Transverse colon (tissue), 4 donors: ENCODE measurements around the gene NFATC2IP. TPM values are rescaled to one million over a fixed set of nuclear protein-coding genes. Genes with fewer than 3 reads are reported as not detected.

Experiments
- DNase-seq: peaks from one replicate; pipeline ENCODE4 v3.0.0-alpha.2; 2019
- H3K27ac ChIP-seq, 4 donors: fragments of 200-600 bp; sonication (generic); 2 replicates each; pipeline ENCODE4 v1.5.1; 2016 to 2018; ENCODE audit warnings: inconsistent platforms in 4 of 4
- H3K27me3 ChIP-seq: fragments of 200-600 bp; sonication (generic); 2 replicates; pipeline ENCODE4 v1.5.1; 2017; ENCODE audit warnings: inconsistent platforms
- H3K36me3 ChIP-seq, 4 donors: fragments of 200-600 bp; sonication (generic); 2 replicates each; pipeline ENCODE4 v1.5.1; 2017 to 2019; ENCODE audit warnings: inconsistent platforms in 4 of 4
- H3K4me1 ChIP-seq, 4 donors: fragments of 200-600 bp; sonication (generic); 2 replicates each; pipeline ENCODE4 v1.5.1; 2017 to 2020; ENCODE audit warnings: inconsistent platforms in 4 of 4
- H3K4me3 ChIP-seq, 4 donors: fragments of 200-600 bp; sonication (generic); 1 replicate in 1 of 4; 2 replicates in 3 of 4; pipeline versions ENCODE4 v1.5.1 to v1.6.1; 2017 to 2019; ENCODE audit warnings: inconsistent platforms in 4 of 4
- H3K9me3 ChIP-seq, 2 donors: fragments of 200-600 bp; sonication (generic); 2 replicates each; pipeline ENCODE4 v1.5.1; 2017 to 2019; ENCODE audit warnings: inconsistent platforms in 2 of 2
- CTCF ChIP-seq, 5 experiments: fragments of 200-600 bp in 3 of 5; fragments of 450-650 bp in 2 of 5; sonication (generic) in 3 of 5; IDR thresholded peaks; 1 replicate in 2 of 5; 2 replicates in 3 of 5; pipeline ENCODE4 v1.5.1; 2016 to 2017; ENCODE audit warnings: antibody characterized with exemption in 5 of 5, inconsistent platforms in 3 of 5, mild to moderate bottlenecking in 2 of 5, moderate library complexity in 1 of 5
- EP300 ChIP-seq: sonication (generic); formaldehyde crosslinking; IDR thresholded peaks from one replicate; pipeline ENCODE4 v1.6.1; 2017; ENCODE audit warnings: antibody characterized with exemption, low read depth
- POLR2A ChIP-seq: fragments of 450-650 bp; IDR thresholded peaks from one replicate; pipeline ENCODE4 v1.6.1; 2016; ENCODE audit warnings: antibody characterized with exemption, mild to moderate bottlenecking, moderate library complexity
- POLR2AphosphoS5 ChIP-seq, 3 donors: sonication (generic); formaldehyde crosslinking; IDR thresholded peaks; one replicate each; pipeline ENCODE4 v1.6.1; 2016; ENCODE audit warnings: antibody characterized with exemption in 3 of 3
- WGBS, 2 donors: methylation state at CpG; one replicate each; pipeline ENCODE4 v1.1.5; 2018; ENCODE audit warnings: low coverage in 1 of 2; 5-methylcytosine and 5-hydroxymethylcytosine counted together
- in situ Hi-C, 4 donors: fragments of 200-750 bp; cut with MboI; loops; one replicate each; pipeline versions ENCODE4 v1.15.0 to v1.15.1; 2017; ENCODE audit warnings: low sequenced_read_pairs in 3 of 4, low pct_ligation_motif_present in 1 of 4, low pct_unique_long_range_greater_than_20kb in 1 of 4
- intact Hi-C: fragments of 100-400 bp; cut with DNase I; formaldehyde crosslinking; loops from one replicate; pipeline ENCODE4 v1.15.1; 2023; ENCODE audit warnings: low total_unique reads
- total RNA-seq, 4 donors: library from RNA; depleted of rRNA; stranded (reverse); fragments of >200 nt; gene quantifications; one replicate each; pipeline ENCODE4 v1.1.0, GENCODE V29; 2016

The NFATC2IP gene
- total RNA-seq, 4 donors from 2014 or later, result 59.1 to 89.4 (median 70.2) TPM

- no peaks in the 10 kb centered on the region for H3K27me3 ChIP-seq
- no peak for DNase-seq
- no peak overlapping the region for H3K27ac ChIP-seq
- H3K4me3 ChIP-seq, result no peak overlapping the region
- TF ChIP-seq CTCF (IDR thresholded peaks at IDR 0.05) (no peak), EP300 (no peak), POLR2A (no peak), POLR2AphosphoS5 (IDR thresholded peaks at IDR 0.05) (no peak)
- no peaks in the 10 kb centered on the region for H3K9me3 ChIP-seq
- in situ Hi-C loops, result no loop called here
- 73 to 100% methylated on average over 1 to 8 of the region's 8 CpGs for WGBS, 2 donors
- peaks cover 0 to 12% (median 4%) of the 10 kb centered on the region in 4 donors for H3K36me3 ChIP-seq
- intact Hi-C loops, result no loop called here
- no peaks in the 10 kb centered on the region for H3K4me1 ChIP-seq
Measured at GRCh38 chr16:28991687-28992086, 41.0 kb downstream of the NFATC2IP start.

GRCh38 chr16:28992496-28992895 is 41.8 kb downstream of the NFATC2IP start:
- Histone ChIP-seq H3K4me1 (no peaks in the 10 kb centered on the region), H3K9me3 (no peaks in the 10 kb centered on the region), H3K27me3 (no peaks in the 10 kb centered on the region), H3K4me3 (no peak overlapping the region), H3K36me3 (peaks cover 0 to 4% (median under 1%) of the 10 kb centered on the region in 4 donors), H3K27ac (no peak overlapping the region)
- in situ Hi-C loops, result no loop called here
- 94 to 96% methylated on average over 7 to 10 of the region's 10 CpGs for WGBS, 2 donors
- intact Hi-C loops, result no loop called here
- no peak for TF ChIP-seq EP300
- no peak for TF ChIP-seq POLR2A
- TF ChIP-seq CTCF (IDR thresholded peaks at IDR 0.05), result no peak
- no peak for TF ChIP-seq POLR2AphosphoS5 (IDR thresholded peaks at IDR 0.05)
- no peak for DNase-seq

GRCh38 chr16:28998837-28999236 is 48.1 kb downstream of the NFATC2IP start:
- intact Hi-C loops (no loop called here), in situ Hi-C loops (no loop called here)
- Histone ChIP-seq H3K27ac (no peak overlapping the region), H3K27me3 (no peaks in the 10 kb centered on the region), H3K36me3 (no peaks in the 10 kb centered on the region), H3K4me3 (no peak overlapping the region), H3K9me3 (no peaks in the 10 kb centered on the region), H3K4me1 (no peaks in the 10 kb centered on the region)
- WGBS, 2 donors, result 79 to 100% methylated on average over 1 to 3 of the region's 3 CpGs
- DNase-seq, result no peak
- TF ChIP-seq POLR2AphosphoS5 (IDR thresholded peaks at IDR 0.05) (no peak), CTCF (IDR thresholded peaks at IDR 0.05) (no peak), POLR2A (no peak), EP300 (no peak)

- intact Hi-C loops, result no loop called here
- Histone ChIP-seq H3K27ac (no peak overlapping the region), H3K36me3 (no peaks in the 10 kb centered on the region), H3K9me3 (no peaks in the 10 kb centered on the region), H3K4me3 (no peak overlapping the region), H3K4me1 (no peaks in the 10 kb centered on the region), H3K27me3 (no peaks in the 10 kb centered on the region)
- in situ Hi-C loops, result no loop called here
- TF ChIP-seq POLR2A, result no peak
- TF ChIP-seq POLR2AphosphoS5 (IDR thresholded peaks at IDR 0.05), result no peak
- TF ChIP-seq CTCF (IDR thresholded peaks at IDR 0.05), result no peak
- no peak for TF ChIP-seq EP300
- WGBS, 2 donors, result 67 to 71% methylated on average over 1 to 4 of the region's 4 CpGs
- DNase-seq, result no peak
Measured at GRCh38 chr16:28999577-28999976, 48.8 kb downstream of the NFATC2IP start.
